HepG2 (cell line): Measurements from ENCODE around the gene NOP56. TPM values are rescaled to one million over a fixed set of nuclear protein-coding genes. Genes with fewer than 3 reads are reported as not detected.

Experiments
- IKZF4 ChIP-seq: sonication (generic); formaldehyde crosslinking; IDR thresholded peaks from 2 replicates; pipeline ENCODE4 v1.5.1; 2020; ENCODE audit warnings: borderline replicate concordance, mild to moderate bottlenecking, low read depth, missing genetic modification reagents; ENCODE audit errors: not compliant biosample characterization
- THYN1 ChIP-seq: sonication (generic); formaldehyde crosslinking; IDR thresholded peaks from 2 replicates; pipeline ENCODE4 v1.8.1; 2023; ENCODE audit warnings: low read depth, mild to moderate bottlenecking, moderate library complexity, missing genetic modification reagents, borderline replicate concordance
- ZKSCAN1 ChIP-seq: fragments of 150-350 bp; IDR thresholded peaks from 2 replicates; pipeline ENCODE4 v1.6.1; 2014; ENCODE audit warnings: low read length
- ZKSCAN8 ChIP-seq: IDR thresholded peaks from 2 replicates; pipeline ENCODE4 v1.6.1; 2016; ENCODE audit warnings: borderline replicate concordance, missing genetic modification reagents, missing compliant biosample characterization
- ZNF451 ChIP-seq: sonication (generic); formaldehyde crosslinking; IDR thresholded peaks from 2 replicates; pipeline ENCODE4 v1.5.0; 2020; ENCODE audit warnings: mild to moderate bottlenecking, missing genetic modification reagents
- ZNF547 ChIP-seq: sonication (generic); formaldehyde crosslinking; IDR thresholded peaks from 2 replicates; pipeline ENCODE4 v1.5.1; 2020; ENCODE audit warnings: mild to moderate bottlenecking, missing genetic modification reagents
- polyA plus RNA-seq, 8 experiments: library from polyadenylated mRNA; depleted of rRNA in 3 of 8; stranded (reverse) in 7 of 8; unstranded in 1 of 8; fragments of >200 nt; fragmentation: Illumina TruSeq in 4 of 8; extraction: Trizol in 4 of 8; gene quantifications; 2 replicates each; pipeline versions ENCODE4 v1.2.1 to v1.2.3, GENCODE V29; 2011 to 2016; ENCODE audit warnings: low read depth in 4 of 8, missing spikeins in 1 of 8, mixed read lengths in 1 of 8; ENCODE audit not compliant: insufficient read depth in 1 of 8
- total RNA-seq, 5 experiments: library from RNA; depleted of rRNA; stranded (reverse); fragments of >200 nt; fragmentation: Illumina TruSeq; extraction: Trizol; gene quantifications; 2 replicates each; pipeline ENCODE4 v1.2.3, GENCODE V29; 2016; ENCODE audit warnings: low read depth in 1 of 5
- TF ChIP-seq, protein P1 (sequence below): fragments of 450-650 bp; IDR thresholded peaks from 2 replicates; pipeline ENCODE4 v1.6.1; 2017; ENCODE audit warnings: mild to moderate bottlenecking
- TF ChIP-seq, protein P2 (sequence below): IDR thresholded peaks from 2 replicates; pipeline ENCODE4 v1.6.1; 2016; ENCODE audit warnings: low read depth, missing genetic modification reagents, missing compliant biosample characterization
- TF ChIP-seq, protein P3 (sequence below): sonication (generic); formaldehyde crosslinking; IDR thresholded peaks from 2 replicates; pipeline ENCODE4 v1.4.0; 2020; ENCODE audit warnings: missing genetic modification reagents
- TF ChIP-seq, protein P4 (sequence below): sonication (generic); formaldehyde crosslinking; IDR thresholded peaks from 2 replicates; pipeline ENCODE4 v1.4.0; 2020; ENCODE audit warnings: mild to moderate bottlenecking, missing genetic modification reagents
- TF ChIP-seq, protein P5 (sequence below): sonication (generic); formaldehyde crosslinking; IDR thresholded peaks from 2 replicates; pipeline ENCODE4 v1.4.0; 2020; ENCODE audit warnings: low read depth, mild to moderate bottlenecking, missing genetic modification reagents
- TF ChIP-seq, protein P6 (sequence below): sonication (generic); formaldehyde crosslinking; IDR thresholded peaks from 2 replicates; pipeline ENCODE4 v1.4.0; 2020; ENCODE audit warnings: missing genetic modification reagents

NOP56 gene
- total and polyA plus RNA-seq, 2 of the 13 experiments (the other 11 are each of a cell fraction or from before 2014, with no cell fraction given) = 369 to 1,116 TPM

GRCh38 chr20:2651772-2652723 lies at the start of gene NOP56 (continued):
- TF ChIP-seq, protein P1, sequence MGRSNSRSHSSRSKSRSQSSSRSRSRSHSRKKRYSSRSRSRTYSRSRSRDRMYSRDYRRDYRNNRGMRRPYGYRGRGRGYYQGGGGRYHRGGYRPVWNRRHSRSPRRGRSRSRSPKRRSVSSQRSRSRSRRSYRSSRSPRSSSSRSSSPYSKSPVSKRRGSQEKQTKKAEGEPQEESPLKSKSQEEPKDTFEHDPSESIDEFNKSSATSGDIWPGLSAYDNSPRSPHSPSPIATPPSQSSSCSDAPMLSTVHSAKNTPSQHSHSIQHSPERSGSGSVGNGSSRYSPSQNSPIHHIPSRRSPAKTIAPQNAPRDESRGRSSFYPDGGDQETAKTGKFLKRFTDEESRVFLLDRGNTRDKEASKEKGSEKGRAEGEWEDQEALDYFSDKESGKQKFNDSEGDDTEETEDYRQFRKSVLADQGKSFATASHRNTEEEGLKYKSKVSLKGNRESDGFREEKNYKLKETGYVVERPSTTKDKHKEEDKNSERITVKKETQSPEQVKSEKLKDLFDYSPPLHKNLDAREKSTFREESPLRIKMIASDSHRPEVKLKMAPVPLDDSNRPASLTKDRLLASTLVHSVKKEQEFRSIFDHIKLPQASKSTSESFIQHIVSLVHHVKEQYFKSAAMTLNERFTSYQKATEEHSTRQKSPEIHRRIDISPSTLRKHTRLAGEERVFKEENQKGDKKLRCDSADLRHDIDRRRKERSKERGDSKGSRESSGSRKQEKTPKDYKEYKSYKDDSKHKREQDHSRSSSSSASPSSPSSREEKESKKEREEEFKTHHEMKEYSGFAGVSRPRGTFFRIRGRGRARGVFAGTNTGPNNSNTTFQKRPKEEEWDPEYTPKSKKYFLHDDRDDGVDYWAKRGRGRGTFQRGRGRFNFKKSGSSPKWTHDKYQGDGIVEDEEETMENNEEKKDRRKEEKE = no peak
- TF ChIP-seq ZKSCAN1 (peak; percentile 27; the same call in 1 of the 2 replicates), ZNF547 (CRISPR knock-in tag) (peak; percentile 95), ZKSCAN8 (CRISPR knock-in tag) (0 out of 2 replicates have a peak, but pooled peaks have one; percentile 21), ZNF451 (CRISPR knock-in tag) (peak; percentile 93; the same call in 1 of the 2 replicates), THYN1 (peak; percentile 41; the same call in 1 of the 2 replicates), IKZF4 (CRISPR knock-in tag) (peak; percentile 89)
- TF ChIP-seq, protein P2, sequence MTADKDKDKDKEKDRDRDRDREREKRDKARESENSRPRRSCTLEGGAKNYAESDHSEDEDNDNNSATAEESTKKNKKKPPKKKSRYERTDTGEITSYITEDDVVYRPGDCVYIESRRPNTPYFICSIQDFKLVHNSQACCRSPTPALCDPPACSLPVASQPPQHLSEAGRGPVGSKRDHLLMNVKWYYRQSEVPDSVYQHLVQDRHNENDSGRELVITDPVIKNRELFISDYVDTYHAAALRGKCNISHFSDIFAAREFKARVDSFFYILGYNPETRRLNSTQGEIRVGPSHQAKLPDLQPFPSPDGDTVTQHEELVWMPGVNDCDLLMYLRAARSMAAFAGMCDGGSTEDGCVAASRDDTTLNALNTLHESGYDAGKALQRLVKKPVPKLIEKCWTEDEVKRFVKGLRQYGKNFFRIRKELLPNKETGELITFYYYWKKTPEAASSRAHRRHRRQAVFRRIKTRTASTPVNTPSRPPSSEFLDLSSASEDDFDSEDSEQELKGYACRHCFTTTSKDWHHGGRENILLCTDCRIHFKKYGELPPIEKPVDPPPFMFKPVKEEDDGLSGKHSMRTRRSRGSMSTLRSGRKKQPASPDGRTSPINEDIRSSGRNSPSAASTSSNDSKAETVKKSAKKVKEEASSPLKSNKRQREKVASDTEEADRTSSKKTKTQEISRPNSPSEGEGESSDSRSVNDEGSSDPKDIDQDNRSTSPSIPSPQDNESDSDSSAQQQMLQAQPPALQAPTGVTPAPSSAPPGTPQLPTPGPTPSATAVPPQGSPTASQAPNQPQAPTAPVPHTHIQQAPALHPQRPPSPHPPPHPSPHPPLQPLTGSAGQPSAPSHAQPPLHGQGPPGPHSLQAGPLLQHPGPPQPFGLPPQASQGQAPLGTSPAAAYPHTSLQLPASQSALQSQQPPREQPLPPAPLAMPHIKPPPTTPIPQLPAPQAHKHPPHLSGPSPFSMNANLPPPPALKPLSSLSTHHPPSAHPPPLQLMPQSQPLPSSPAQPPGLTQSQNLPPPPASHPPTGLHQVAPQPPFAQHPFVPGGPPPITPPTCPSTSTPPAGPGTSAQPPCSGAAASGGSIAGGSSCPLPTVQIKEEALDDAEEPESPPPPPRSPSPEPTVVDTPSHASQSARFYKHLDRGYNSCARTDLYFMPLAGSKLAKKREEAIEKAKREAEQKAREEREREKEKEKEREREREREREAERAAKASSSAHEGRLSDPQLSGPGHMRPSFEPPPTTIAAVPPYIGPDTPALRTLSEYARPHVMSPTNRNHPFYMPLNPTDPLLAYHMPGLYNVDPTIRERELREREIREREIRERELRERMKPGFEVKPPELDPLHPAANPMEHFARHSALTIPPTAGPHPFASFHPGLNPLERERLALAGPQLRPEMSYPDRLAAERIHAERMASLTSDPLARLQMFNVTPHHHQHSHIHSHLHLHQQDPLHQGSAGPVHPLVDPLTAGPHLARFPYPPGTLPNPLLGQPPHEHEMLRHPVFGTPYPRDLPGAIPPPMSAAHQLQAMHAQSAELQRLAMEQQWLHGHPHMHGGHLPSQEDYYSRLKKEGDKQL (CRISPR knock-in tag) = 0 out of 2 replicates have a peak, but pooled peaks have one; percentile 38
- TF ChIP-seq, protein P3, sequence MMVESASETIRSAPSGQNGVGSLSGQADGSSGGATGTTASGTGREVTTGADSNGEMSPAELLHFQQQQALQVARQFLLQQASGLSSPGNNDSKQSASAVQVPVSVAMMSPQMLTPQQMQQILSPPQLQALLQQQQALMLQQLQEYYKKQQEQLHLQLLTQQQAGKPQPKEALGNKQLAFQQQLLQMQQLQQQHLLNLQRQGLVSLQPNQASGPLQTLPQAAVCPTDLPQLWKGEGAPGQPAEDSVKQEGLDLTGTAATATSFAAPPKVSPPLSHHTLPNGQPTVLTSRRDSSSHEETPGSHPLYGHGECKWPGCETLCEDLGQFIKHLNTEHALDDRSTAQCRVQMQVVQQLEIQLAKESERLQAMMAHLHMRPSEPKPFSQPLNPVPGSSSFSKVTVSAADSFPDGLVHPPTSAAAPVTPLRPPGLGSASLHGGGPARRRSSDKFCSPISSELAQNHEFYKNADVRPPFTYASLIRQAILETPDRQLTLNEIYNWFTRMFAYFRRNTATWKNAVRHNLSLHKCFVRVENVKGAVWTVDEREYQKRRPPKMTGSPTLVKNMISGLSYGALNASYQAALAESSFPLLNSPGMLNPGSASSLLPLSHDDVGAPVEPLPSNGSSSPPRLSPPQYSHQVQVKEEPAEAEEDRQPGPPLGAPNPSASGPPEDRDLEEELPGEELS (CRISPR knock-in tag) = peak; percentile 41; the same call in 1 of the 2 replicates
- TF ChIP-seq, protein P4, sequence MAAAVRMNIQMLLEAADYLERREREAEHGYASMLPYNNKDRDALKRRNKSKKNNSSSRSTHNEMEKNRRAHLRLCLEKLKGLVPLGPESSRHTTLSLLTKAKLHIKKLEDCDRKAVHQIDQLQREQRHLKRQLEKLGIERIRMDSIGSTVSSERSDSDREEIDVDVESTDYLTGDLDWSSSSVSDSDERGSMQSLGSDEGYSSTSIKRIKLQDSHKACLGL (CRISPR knock-in tag) = peak; percentile 88
- TF ChIP-seq, protein P5, sequence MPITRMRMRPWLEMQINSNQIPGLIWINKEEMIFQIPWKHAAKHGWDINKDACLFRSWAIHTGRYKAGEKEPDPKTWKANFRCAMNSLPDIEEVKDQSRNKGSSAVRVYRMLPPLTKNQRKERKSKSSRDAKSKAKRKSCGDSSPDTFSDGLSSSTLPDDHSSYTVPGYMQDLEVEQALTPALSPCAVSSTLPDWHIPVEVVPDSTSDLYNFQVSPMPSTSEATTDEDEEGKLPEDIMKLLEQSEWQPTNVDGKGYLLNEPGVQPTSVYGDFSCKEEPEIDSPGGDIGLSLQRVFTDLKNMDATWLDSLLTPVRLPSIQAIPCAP (CRISPR knock-in tag) = peak; percentile 88; the same call in 1 of the 2 replicates
- TF ChIP-seq, protein P6, sequence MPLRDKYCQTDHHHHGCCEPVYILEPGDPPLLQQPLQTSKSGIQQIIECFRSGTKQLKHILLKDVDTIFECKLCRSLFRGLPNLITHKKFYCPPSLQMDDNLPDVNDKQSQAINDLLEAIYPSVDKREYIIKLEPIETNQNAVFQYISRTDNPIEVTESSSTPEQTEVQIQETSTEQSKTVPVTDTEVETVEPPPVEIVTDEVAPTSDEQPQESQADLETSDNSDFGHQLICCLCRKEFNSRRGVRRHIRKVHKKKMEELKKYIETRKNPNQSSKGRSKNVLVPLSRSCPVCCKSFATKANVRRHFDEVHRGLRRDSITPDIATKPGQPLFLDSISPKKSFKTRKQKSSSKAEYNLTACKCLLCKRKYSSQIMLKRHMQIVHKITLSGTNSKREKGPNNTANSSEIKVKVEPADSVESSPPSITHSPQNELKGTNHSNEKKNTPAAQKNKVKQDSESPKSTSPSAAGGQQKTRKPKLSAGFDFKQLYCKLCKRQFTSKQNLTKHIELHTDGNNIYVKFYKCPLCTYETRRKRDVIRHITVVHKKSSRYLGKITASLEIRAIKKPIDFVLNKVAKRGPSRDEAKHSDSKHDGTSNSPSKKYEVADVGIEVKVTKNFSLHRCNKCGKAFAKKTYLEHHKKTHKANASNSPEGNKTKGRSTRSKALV = peak; percentile 97
